Renal cortical epithelial cell (primary cell): ENCODE data around the gene RNASEH2B. TPM values are rescaled to one million over a fixed set of nuclear protein-coding genes. Genes with fewer than 3 reads are reported as not detected.
A peak's percentile ranks its signal among the peaks of the same experiment; 100 is the strongest.

ENCODE experiments used
- DNase-seq: peaks from one replicate; pipeline ENCODE4 v3.0.0-alpha.2; 2011; ENCODE audit warnings: low read depth
- total RNA-seq: library from RNA; depleted of rRNA; stranded (reverse); fragments of >200 nt; gene quantifications from 2 replicates; pipeline ENCODE4 v1.2.3, GENCODE V29; 2014

The RNASEH2B gene, protein sequence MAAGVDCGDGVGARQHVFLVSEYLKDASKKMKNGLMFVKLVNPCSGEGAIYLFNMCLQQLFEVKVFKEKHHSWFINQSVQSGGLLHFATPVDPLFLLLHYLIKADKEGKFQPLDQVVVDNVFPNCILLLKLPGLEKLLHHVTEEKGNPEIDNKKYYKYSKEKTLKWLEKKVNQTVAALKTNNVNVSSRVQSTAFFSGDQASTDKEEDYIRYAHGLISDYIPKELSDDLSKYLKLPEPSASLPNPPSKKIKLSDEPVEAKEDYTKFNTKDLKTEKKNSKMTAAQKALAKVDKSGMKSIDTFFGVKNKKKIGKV
- total RNA-seq: 32.7 and 51.4 TPM in 2 replicates

DNA sequence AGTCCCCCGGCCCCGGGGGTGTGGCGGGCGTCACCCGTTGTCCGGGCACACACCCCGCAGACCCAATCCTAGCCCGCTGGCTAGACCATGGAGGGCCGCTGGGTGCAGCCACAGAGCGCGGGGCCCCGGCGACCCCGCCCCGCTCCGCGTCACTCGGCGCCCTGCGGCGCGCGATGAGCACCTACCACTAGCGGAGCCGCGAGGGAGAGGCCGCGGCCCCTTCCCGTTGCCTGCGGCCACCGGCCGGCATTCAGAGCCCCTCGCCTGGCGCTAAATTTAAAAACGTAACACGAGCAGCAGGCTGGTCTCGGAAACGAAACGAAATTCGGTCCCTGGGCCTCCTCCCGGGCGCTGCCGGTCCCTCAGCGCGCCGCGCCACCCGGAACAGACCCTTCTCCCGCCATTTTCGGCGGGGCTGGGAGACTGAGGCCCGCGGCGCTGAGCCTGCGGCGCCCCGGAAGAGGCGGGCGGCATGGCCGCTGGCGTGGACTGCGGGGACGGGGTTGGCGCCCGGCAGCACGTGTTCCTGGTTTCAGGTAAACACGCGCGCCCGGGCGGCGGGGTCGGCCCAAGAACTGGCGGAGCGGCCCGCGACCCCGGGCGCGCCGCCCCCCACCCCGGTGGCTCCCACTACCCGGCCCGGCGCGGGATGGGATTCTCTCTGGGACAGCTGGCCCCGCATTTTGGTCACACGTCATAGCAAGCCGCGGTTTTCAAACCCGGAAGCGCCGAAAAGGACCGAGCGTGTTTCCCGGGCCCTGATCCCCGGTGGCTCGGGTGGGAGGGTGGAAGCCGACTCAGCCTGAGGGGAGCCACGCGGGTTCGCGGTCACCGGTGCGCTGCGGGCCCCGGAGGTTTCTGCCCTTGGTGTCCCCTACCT is at the start of gene RNASEH2B:
Gene RNASEH2B, plus strand, starts transcription at position 187 of the 880 bp plus-strand sequence. Its CDS starts 286 bp downstream, at position 473.
- DNase-seq: peak; percentile 18

DNA sequence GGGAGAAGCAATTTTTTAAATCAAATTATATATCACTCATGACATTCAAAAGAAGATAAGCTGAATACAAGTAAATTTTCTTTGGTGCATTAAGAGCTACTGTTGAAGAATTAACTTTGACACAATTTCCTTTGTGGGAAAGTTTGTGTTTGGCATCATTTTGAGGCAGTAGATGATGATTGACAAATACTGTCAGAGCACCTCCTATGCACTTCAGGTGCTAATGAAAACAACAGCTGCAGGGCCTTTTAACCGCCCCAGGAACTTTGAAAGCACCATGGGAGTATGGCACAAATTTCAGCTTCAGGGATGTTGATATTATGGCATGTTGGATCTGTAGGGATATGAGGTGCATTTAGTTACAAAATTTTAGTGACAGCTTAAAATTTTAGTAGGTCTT is 45.1 kb upstream of the RNASEH2B start:
- no peak for DNase-seq

DNA sequence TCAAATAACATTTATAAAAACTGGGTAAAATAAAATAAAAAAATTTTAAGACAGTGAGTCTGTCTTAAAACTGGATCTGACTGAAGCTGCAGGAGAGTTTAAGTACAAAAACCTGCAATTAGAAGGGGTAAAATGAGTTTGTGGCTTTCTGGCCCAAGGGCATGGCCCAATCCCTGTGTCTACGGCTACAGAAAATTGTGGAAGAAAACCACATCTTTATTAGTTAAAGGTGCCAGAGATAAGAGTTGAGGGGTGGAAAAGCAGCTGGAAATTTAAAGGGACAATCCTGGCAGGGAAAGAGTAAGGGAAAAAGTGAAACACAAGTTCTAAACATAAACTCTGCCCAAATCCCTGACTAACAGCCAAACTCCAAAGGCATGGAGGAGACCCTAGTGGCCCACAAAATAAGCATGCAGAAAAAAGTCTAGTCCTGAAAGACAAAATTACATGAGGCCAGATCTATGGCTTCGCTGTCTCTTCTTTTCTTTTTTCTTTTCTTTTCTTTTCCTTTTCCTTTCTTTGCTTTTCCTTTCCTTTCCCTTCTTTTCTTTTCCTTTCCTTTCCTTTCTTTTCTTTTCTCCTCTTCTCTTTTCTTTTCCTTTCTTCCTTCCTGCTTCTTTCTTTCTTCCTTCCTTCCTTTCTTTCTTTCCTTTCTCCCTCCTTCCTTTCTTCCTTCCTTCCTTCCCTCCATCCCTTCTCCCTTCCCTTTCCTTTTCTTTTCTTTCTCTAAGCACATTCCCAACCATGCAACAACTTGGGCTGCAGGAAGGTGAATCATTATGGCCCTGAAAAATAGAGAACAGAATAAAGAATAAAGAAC is 42.6 kb upstream of the RNASEH2B start:
- DNase-seq: no peak

DNA sequence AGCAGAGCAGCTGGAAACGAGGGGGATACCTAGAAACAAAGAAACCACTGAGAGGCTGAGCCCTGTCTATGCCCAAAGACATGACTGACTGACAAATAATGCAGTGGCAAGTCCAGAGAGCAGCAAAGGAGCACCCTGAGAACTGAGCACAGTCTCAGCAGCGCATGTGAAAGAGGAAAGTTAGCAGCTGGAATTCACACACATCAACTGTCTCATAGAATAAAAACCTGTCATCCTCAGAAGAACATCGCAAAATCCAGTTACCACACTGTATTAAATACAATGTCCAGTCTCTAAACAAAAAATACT is 42.0 kb upstream of the RNASEH2B start:
- no peak for DNase-seq

DNA sequence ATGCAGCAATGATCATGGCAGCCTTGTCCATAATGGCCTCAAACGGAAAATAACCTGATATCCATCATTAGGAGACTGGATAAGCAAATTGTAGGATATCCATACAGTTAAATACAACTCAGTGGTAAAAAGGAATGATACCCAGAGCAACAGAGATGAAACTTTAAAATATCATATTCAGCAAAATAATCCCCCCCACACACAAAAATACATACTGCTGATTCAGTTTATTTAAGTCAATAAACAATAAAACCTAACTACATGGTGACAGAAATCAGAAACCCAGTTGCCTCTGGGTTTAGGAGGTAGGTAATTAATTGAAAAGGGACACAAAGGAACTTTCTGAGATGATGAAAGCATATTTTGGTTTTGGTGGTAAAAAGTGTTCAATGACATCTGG is 38.2 kb upstream of the RNASEH2B start:
- no peak for DNase-seq

DNA sequence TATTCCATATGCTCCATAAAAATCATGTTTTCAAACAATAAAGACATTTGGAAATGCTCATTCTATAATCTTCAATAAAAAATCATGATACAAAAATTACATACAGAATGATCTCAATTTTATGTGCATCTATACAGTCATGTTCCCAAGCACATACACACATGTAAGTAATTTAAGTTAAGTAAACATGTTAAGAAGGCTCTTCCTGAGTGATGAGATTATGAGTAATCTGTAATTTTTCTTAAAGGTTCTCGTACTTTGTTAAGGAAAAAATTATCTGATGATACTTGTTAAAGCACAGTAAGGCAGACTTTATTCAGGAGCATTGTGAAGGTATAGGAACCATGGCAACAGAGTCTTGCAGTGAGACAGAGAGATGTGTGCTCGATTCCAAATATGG is 36.1 kb upstream of the RNASEH2B start:
- DNase-seq: no peak

DNA sequence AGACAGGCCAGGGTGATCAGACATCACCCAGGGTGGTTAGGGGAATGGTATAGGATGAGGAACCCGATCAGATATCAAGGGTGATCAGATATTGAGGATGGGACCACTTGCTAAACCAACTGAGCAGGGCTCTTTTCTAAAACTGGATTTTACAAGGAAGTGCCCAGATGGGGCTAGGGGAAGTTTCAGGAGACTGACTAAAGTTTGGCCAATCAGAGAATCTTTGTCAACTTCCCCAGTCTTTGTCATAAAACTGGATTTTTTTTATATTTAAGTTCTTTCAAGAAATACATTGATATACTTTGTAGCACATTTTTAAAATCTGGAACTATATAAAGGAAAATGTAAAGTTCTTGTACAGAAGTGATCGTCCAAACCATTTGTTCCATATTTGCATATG is 35.6 kb upstream of the RNASEH2B start:
- DNase-seq: no peak

DNA sequence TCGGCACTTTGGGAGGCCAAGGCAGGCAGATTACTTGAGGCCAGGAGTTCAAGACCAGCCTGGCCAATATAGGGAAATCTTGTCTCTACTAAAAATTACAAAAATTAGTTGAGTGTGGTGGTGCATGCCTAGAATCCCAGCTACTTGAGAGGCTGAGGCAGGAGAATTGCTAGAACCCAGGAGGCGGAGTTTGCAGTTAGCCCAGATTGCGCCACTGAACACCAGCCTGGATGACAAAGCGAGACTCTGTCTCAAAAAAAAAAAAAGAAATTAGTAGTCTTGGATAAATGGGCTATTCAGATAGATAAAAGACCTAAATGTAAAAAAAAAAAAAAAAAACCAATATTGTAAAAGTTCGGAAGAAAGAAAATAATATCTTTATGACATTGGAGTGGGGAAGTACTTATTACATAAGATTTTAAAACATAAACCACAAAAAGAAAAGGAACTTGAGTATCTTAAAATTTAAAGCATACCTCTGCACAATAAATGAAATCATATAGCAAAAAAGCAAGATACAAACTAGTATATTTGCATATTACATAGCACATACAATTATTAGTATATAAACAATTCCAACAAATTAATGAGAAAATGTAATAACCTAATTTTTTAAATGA is 26.7 kb upstream of the RNASEH2B start:
- DNase-seq: no peak

DNA sequence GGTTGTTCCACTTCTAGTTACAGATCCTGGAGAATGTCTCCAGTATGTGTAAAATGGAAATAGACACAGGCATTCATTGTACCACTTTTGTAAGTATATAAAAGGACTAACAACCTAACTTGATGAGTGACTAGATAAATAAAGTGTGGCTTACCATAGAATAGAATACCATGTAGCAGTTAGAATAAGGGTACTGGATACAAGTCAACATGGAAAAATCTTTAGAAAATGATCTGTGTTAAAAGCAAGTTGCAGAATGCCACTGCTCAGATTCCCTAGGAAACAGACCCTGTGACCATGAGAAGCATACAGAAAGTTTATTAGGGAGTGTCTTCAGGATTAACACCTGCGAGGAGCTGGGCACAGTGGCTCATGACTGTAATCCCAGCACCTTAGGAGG is 25.9 kb upstream of the RNASEH2B start:
- no peak for DNase-seq

DNA sequence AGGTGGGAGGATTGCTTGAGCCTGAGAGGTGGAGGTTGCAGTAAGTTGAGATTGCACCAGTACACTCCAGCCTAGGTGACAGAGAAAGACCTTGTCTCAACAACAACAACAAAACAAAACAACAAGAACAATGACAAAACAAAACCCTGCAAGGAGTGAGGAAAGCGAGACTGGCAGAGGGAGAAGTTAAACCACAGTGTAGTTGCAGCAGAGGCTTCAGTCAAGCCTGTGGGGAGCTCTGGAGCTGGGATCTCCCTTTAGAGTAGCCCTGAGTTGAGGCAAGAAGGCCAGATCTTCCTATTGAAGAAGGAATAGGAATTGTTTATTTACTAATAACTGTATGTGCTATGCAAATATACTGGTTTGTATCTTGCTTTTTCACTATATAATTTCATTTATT is 25.3 kb upstream of the RNASEH2B start:
- DNase-seq: no peak

DNA sequence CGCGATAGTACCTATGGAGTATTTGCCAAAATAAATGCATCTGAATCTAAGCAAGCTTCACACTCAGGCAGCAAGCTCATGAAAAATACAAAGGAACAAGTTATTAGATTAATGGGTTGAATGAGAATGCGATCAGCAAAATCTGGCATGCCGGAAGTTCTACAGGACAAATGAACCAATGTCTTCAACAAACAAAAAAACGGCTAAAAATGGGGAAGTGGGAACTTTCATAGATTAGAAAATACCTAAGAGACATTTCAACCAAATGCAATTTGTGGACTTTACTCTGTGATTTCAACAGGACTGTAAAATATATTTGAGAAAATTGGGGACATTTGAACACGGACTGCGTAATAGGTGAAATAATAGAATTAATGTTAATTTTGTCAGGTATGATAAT is 22.4 kb upstream of the RNASEH2B start:
- no peak for DNase-seq

DNA sequence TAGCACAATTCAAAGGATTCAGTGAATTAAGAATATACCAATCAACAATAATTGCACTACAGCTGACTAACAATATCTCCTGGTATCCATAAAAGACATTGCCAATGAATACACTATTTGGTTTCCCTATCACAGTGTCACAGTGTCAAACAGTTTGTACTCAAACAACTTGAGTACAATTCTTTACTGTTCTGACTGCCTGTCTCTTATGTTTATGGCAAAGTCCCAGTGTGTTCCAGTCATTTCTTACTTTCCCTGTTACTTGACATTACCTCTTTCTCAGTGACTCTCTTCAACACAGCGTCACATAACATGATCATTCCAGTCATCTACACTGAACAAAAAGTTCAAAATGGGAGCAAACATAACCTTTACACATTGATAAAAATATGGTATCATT is 21.2 kb upstream of the RNASEH2B start:
- DNase-seq: no peak

DNA sequence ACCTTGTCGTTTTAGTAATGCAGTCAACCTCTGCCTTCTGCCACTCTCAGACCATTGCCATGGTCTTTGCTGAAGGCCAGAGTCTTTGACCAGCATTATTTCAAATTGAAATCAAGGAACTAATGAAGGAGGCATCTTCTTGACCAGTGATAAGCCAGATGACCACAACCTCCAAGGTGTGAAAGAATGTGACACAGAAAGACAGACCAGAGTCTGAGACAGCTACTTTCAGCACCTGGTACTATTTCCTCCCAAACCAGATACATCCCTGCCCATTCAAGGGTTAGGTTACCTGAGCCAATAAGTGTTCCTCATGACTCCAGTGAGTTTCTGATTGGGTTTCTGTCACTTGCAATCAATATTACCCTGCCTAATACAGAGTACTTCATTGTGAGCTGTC is 20.3 kb upstream of the RNASEH2B start:
- no peak for DNase-seq

DNA sequence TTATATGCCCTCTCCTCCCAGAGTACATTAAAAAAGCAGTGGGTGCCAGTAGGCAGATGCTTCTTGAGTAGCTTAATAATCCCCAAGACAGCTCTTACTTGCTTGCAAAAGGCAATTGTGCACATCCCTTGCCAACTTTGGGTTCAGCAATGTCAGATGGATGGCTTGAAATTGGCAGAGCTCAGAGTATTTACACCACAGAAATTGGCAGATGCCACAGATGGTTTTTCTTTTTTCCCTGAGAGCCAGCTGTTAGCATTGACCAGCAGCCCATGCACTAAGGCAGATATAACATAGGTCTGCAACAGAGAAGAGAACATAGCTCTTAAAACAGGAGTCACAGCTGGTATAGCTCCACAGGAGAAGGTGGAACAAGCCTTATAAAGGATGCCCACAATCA is 18.4 kb upstream of the RNASEH2B start:
- DNase-seq: no peak

DNA sequence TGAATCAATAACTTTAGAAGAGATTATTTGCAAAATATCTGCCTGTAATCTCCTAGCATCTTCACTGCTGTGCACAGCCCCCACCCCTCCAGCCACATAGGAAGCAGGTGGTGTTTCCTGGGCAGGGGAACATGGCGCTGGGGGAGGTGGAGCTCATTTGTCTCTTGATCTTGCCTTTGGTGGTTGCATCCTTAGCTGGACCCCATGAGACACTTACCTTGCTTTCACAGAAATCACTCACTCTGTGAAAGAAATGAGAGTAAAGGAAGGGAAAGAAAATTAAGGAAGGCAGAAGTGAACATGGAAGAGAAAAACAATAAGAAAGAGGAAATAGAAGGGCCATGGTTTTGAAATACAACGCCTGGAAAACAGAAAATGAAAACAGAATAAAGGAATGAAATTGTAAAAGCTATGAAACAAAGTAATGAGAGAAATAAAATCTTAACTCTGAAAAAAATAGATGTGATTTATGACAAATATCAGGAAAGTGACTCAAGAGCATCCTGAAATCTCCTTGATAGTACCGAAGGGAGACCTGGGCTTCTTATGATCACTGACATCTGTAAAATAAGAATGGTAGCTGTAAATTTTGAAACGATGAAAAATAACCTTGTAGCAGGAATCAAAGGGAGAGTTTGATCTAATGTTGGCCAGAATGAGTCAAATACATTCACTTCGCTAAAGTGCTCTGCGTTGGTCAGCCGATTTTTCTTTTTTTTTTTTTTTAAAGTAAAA is 17.2 kb upstream of the RNASEH2B start:
- no peak for DNase-seq

DNA sequence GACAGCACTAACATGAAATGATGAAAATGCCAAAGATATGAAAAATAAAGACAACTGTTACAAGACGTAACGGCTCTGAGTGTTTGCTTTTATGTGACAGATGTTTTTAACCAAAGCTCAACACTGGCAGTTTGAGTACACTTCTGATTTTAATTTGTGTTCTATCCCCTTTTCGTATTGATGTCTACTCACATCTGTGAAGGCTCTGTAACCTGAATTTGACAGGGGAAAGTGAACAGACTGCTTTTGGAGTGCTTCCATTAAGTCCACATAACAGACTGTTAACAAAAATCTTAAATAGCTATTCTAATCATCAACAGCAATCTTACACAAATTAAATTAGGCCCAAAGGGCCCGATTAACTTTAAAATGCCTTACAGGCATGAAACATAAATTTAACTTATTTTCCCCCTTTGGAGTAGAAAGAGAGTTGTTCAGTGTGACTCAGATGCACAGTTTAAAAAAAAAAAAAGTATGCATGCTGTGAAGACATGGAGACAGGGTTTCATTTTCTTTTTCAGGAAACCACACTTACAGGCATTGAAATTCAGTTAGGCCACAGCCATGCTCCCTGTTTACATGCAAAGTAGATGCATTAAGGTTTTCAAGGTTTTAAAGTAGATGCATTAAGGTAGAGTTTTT is 16.3 kb upstream of the RNASEH2B start:
- peak; percentile 37 for DNase-seq

DNA sequence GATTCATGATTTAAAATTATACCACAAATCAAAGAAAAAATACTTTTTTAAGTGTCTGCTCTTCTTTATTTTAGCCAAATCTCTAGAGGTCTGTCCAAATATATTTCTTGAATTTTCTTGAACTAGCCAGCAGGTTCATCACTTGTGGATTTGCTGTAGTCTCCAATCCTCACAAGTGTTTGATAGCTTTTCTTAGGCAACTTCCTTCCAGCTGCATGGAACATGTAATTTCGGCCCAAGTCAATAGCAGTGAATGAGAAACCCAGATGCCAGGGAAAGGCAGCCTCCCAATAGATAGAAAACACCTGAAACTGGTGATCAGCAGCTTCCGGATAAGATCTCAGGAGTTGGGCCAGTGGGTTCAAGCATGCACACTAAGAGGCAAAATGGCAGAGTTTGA is 15.6 kb upstream of the RNASEH2B start:
- no peak for DNase-seq

DNA sequence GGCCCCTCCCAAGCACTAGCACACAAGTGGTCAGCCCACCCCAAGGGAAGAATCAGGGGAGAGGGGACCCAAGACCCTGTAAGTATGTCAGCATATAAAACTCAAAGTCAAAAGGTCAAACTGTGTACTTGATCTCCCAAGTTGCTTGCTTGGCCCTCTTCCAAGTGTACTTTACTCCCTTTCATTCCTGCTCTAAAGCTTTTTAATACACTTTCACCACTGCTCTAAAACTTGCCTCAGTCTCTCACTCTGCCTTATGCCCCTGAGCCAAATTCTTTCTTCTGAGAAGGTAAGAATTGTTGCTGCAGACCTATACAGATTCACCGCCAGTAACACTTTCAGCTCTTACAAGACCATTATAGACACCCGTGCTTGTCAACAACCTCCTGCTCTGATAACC is 15.1 kb upstream of the RNASEH2B start:
- DNase-seq: no peak

DNA sequence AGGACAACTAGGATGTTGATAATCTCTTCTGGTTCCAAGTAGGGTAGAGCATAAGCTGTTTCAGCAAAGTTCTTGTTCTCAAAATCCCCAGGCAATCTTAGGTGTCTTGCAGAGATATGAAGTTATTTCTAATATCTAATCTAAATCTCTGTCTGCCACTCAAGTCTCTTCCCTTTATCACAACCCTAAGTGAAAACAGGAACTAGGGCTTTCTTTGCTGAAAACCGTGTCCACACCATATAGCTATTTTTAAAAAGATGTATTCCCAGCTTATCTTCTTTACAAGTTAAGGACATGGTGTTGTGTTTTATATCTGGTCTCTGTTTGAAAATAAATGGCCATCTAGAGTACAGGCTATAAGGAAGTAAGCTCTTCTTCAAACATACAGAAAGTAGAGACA is 11.3 kb upstream of the RNASEH2B start:
- no peak for DNase-seq

DNA sequence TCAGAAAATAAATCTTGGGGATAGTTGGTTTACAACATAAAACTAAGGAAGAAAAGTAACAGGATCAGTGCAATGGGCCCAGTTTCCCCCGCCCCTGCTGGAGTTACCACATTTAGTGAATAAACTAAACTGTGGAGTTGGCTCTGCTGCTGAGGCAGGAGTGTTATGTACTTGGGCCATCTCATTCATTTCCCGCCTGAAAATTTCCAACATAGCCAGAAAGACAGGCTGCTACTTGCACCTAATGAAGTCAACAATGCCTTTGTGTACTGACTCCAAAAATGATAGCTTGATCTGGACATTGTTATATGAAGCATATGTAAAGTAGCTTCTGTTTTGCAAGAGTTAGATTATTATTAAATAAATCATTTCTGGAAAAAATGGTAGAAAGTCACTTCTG is 7.9 kb upstream of the RNASEH2B start:
- DNase-seq: no peak

DNA sequence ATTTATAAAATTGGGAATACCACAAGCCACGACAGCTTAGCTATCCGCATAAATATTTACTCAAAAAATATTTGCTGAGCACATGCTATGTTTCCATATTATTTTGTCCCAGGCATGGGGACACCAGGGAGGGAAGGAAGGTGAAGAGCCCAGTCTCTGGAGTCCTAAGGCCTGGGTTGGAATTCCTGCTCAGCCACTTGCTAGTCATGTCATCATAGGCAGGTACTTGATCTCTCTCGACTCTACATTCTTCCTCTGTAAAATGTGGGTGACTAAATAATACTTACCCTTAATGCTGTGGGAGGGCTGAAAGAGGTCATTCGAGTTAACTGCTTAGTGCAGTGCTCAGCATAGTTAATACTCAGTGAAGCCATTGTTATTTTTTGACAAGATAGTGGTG is 4.3 kb upstream of the RNASEH2B start:
- no peak for DNase-seq
